Stimulated activated CD4-positive, alpha-beta T cell treated with anti-CD3 and anti-CD28 coated beads, Interleukin-15, amount 100 ng/mL, for 24 hours (primary cell): ENCODE measurements around the gene GPR158.

Source experiments
- DNase-seq: peaks from one replicate; pipeline ENCODE4 v3.0.0-alpha.2; 2020

The GPR158 gene

GRCh38 chr10:25616903-25617592 is 442.2 kb downstream of the GPR158 start:
- no peak for DNase-seq

- DNase-seq, result no peak
Observed at GRCh38 chr10:25627606-25628005, 452.8 kb downstream of the GPR158 start.

DNA sequence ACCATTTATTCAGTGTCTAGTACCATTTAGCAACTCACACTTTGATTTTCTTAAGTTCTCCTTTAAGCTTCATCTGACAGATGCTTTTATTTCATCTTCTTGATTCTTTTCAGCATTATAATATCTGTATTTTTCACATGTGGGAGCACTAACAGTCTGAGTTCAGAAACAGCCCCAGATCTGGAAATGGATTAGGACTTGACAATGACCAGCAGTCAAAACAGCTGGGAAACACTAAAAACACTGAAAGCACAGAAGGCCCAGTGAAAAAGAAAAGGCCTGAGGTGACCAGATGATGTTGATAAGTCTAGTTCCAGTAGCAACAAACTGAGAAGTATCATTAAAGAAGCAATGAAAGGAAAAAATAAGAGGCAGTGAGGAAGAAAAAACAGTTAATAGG is 454.5 kb downstream of the GPR158 start:
- no peak for DNase-seq

- DNase-seq, result no peak
Observed at GRCh38 chr10:25631471-25631870, 456.7 kb downstream of the GPR158 start.

DNA sequence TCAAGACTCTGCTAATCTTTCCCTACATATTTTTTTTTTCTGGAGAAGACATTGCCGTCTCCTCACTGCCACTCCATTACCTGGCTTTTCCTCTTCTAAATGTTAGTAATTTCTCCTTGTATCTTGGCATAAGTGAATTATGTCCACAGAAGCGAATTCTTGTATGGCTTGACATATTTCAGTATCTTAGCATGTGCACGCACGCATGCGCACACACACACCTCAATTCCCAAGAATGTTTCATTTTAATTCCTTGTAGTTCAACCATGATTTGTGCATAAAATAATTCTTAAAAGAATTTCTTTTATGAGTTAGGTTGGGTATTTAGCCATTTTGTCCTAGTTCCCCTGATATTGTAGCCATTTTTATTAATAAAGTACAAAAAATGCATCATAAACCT is 458.0 kb downstream of the GPR158 start:
- no peak for DNase-seq

GRCh38 chr10:25633542-25633941 is 458.7 kb downstream of the GPR158 start:
- DNase-seq, result no peak

DNA sequence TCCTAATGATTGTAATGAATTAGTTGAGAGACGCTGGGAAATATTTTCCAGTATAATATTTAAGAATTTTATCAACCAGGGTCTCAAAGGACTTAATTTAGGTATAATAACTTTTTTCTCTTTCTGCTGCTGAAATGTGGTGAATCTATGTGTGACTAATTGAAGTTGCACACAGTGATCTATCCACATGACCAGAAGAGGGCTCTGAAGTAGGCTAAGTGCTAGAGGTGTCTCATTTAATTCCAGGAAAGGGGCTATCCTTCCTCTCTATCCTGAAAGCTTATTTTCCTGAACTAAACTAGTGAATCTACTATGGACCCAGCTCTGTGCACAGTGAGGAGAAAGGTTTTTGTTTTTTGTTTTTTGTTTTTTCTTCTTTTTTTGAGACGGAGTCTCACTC is 464.8 kb downstream of the GPR158 start:
- DNase-seq, result no peak

DNA sequence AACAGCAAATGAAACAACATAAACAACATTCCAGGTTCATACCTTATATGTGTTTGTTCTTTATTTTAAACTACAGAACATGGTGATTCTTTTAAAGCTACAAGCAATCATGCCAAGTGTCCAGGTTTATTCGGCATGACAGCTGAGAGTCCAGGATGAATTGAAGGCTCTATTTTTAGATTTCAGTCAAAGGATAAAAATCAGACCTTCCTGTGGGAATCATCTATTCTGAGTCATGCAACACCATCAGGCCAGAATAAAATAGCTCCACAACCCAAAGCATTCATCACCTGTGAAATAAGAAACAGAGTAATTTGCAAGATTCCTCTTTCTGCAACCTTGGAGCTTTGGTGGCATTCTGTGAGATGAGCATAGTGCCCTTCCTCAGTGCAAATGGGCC is 466.8 kb downstream of the GPR158 start:
- no peak for DNase-seq

- no peak for DNase-seq
Observed at GRCh38 chr10:25642721-25643120, 467.9 kb downstream of the GPR158 start.

GRCh38 chr10:25646371-25646770 is 471.6 kb downstream of the GPR158 start:
- no peak for DNase-seq

- no peak for DNase-seq
Observed at GRCh38 chr10:25651534-25651933, 476.7 kb downstream of the GPR158 start.
